VCaP (cell line): ENCODE data around the gene PHF2.
"Not testable (repeated sequence)": the region's sequence is repeated elsewhere in the genome, so short reads cannot be mapped to it uniquely, and the experiment has no call there.

Experiments used
- H3K27ac ChIP-seq: fragments of 450-650 bp; 2 replicates; pipeline ENCODE4 v1.5.1; 2017
- TF ChIP-seq, protein P1 (sequence below): fragments of 450-650 bp; conservative IDR thresholded peaks from 2 replicates; pipeline ENCODE4 v1.5.1; 2017; ENCODE audit warnings: mild to moderate bottlenecking, moderate library complexity

The PHF2 gene

DNA sequence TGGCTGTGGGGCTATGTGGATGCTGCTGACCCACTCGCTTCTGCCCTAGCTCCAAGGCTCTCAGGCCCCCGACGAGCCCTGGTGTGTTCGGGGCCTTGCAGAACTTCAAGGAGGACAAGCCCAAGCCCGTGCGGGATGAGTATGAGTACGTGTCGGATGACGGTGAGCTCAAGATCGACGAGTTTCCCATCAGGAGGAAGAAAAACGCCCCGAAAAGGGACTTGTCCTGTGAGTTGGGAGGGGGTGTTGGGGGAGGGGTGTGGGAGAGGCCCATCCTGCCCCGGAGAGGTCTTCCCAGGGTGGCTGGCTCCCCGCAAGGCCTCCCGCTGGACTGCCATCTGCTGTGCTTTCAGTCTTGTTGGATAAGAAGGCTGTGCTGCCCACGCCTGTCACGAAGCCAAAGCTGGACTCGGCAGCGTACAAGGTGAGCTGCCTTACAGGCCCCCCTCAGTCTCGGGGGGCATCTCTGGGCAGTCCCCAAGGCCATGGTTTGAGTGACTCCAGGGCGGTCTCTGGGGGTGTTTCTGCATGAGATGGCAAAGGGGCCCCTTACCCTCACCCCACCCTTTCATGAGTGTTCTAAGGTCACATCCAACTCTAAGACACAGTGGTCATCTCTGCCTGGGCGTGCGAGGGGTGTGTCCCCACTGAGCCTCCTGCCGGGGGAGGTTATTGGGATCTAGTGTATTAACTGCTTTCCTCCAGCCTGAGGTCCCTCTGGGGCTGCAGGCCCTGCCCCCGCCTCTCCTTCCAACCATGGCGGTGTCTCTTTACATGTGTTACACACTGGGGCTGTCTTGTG lies 89.5 kb downstream of the PHF2 start:
- H3K27ac ChIP-seq: no peak overlapping the region
- TF ChIP-seq, protein P1, sequence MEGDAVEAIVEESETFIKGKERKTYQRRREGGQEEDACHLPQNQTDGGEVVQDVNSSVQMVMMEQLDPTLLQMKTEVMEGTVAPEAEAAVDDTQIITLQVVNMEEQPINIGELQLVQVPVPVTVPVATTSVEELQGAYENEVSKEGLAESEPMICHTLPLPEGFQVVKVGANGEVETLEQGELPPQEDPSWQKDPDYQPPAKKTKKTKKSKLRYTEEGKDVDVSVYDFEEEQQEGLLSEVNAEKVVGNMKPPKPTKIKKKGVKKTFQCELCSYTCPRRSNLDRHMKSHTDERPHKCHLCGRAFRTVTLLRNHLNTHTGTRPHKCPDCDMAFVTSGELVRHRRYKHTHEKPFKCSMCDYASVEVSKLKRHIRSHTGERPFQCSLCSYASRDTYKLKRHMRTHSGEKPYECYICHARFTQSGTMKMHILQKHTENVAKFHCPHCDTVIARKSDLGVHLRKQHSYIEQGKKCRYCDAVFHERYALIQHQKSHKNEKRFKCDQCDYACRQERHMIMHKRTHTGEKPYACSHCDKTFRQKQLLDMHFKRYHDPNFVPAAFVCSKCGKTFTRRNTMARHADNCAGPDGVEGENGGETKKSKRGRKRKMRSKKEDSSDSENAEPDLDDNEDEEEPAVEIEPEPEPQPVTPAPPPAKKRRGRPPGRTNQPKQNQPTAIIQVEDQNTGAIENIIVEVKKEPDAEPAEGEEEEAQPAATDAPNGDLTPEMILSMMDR: no peak

DNA sequence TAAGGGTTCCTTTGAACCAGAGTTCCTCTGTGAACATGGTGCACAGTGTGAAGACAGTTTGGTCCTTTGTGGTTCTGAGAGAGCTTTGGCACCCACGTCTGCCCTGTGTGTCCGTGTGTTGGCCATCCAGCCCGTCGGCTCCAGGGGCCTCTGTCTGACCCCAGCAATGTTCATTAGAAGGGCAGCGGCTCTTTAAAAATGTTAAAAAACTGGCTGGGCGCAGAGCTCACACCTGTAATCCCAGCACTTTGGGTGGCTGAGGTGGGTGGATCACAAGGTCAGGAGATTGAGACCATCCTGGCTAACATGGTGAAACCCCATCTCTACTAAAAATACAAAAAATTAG lies 90.0 kb downstream of the PHF2 start:
- H3K27ac ChIP-seq: not testable (repeated sequence)

- H3K27ac ChIP-seq: no peak overlapping the region
- TF ChIP-seq, protein P1: no peak
Measured at GRCh38 chr9:93667006-93667405, 90.6 kb downstream of the PHF2 start.

- H3K27ac ChIP-seq: no peak overlapping the region
- TF ChIP-seq, protein P1: no peak
Measured at GRCh38 chr9:93667627-93668026, 91.2 kb downstream of the PHF2 start.

DNA sequence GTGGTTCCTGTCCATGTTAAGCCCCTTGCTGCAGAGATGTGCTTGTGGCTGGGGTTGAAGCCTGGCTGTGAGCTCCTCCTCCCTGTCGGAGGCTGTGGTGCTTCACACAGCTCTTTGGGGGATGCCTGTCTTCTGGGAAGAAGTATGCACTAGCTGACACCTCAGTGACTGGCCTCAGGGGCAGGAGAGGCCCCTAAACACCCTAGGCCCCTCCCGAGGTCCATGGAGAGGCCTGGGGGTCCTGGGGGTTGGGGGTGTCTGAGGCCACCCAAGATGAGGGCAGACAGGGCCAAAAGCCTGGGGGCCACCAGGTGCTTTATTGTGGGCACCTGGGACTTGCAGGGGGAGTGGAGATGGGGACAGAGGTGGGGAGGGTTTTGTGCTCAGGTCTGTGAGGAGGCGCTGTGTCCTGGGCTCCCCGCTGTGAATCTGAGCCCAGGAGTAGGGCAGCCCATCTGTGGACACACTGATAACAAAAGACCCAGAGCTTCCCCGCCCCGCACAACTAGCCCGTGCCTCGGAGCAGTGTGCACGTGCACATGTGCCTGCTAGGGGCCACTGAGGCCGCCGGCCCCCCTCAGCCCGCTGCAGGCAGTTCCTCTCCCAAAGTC lies 92.0 kb downstream of the PHF2 start:
- no peak overlapping the region for H3K27ac ChIP-seq
- TF ChIP-seq, protein P1: no peak

DNA sequence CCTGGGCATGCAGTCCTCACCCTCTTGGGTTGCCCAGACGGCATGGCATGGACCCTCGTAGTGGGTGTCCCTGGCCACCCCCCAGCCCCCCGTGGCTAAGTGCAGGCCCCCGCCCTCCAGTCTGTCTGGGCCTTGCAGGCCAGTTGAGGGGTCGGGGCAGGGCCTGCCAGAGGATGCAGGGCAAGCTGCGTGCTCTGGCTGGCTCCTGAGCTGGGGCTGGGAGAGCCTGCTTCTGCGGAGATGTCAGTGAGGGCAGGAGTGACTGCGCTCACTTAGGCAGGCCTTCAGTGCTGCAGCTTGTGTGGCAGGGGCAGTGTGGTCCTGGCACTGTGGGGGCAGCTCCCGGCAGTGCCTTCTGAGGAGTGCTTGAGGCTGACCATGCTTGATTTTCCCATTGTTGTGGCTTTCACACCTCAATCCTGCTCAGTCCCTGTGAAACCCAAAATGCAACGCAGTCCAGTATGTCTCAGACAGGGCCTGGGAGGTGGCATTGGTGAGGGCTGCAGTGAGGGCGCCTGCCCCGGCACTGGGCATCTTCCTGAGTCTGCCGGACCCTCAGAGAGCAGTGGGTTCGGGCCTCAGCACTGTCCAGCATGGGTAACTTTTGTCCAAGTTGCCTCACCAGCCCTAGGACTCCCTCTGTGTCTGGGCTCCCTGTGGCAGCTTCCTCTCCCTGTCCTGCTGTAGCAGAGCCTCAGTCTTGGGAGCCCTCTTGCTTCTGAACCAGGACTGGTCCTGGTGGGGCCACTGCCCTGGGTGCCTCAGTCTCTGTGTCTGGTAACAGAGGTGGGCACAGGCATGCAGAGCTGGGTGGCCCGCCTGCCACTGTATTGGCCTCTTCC lies 93.0 kb downstream of the PHF2 start:
- TF ChIP-seq, protein P1: no peak
- no peak overlapping the region for H3K27ac ChIP-seq

DNA sequence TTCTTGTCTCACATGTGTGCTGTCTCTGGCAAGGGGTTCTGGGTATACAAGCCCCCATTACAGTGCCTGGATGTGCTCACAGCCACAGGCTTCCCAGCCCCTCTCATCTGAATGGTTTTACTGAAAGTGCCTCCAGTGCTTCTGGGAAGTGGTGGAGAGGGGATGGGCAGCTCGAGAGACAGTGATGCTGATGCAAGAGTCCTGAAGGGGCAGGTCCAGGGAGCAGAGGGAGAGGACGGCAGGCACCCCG lies 93.5 kb downstream of the PHF2 start:
- no peak overlapping the region for H3K27ac ChIP-seq
- TF ChIP-seq, protein P1: no peak
